ENCODE measurements around the gene USP5. TPM values are rescaled to one million over a fixed set of nuclear protein-coding genes. Genes with fewer than 3 reads are reported as not detected.
A peak's percentile ranks its signal among the peaks of the same experiment; 100 is the strongest.

The USP5 gene
- total RNA-seq, 2 donors from 2014 or later, result 35.3 to 45.1 TPM

- H3K9me3 ChIP-seq, result no peaks in the 10 kb centered on the region
- peak overlapping the region; percentile 68 to 85 for H3K4me3 ChIP-seq
- H3K36me3 ChIP-seq, result peaks cover 20% of the 10 kb centered on the region
- peak overlapping the region; percentile 60 to 97 for H3K27ac ChIP-seq
- TF ChIP-seq CTCF (IDR thresholded peaks at IDR 0.05), result no peak
- no peak for DNase-seq (ENCODE audit: low spot score)
- peaks cover 0 to 15% of the 10 kb centered on the region in 2 donors for H3K4me1 ChIP-seq
- H3K27me3 ChIP-seq, result no peaks in the 10 kb centered on the region
These were observed 853 bp downstream of the USP5 start for GRCh38 chr12:6852651-6853354.

- no peak for DNase-seq (ENCODE audit: low spot score)
- Histone ChIP-seq H3K27ac (peak overlapping the region in 1 of 2 donors; percentile 97), H3K4me3 (no peak overlapping the region), H3K36me3 (peaks cover 28% of the 10 kb centered on the region), H3K9me3 (no peaks in the 10 kb centered on the region), H3K4me1 (peaks cover 0 to 15% of the 10 kb centered on the region in 2 donors), H3K27me3 (no peaks in the 10 kb centered on the region)
- no peak for TF ChIP-seq CTCF (IDR thresholded peaks at IDR 0.05)
These were observed 1.7 kb downstream of the USP5 start for GRCh38 chr12:6853626-6854025.

- Histone ChIP-seq H3K27me3 (no peaks in the 10 kb centered on the region), H3K4me3 (no peak overlapping the region), H3K27ac (no peak overlapping the region), H3K9me3 (no peaks in the 10 kb centered on the region), H3K36me3 (peaks cover 32% of the 10 kb centered on the region), H3K4me1 (peaks cover 0 to 15% of the 10 kb centered on the region in 2 donors)
- no peak for TF ChIP-seq CTCF (IDR thresholded peaks at IDR 0.05)
- DNase-seq (ENCODE audit: low spot score), result no peak
These were observed 2.1 kb downstream of the USP5 start for GRCh38 chr12:6854036-6854435.

- no peak overlapping the region for H3K4me3 ChIP-seq
- DNase-seq (ENCODE audit: low spot score), result no peak
- H3K4me1 ChIP-seq, result peaks cover 0 to 15% of the 10 kb centered on the region in 2 donors
- H3K27me3 ChIP-seq, result no peaks in the 10 kb centered on the region
- no peak for TF ChIP-seq CTCF (IDR thresholded peaks at IDR 0.05)
- H3K27ac ChIP-seq, result no peak overlapping the region
- peaks cover 45% of the 10 kb centered on the region for H3K36me3 ChIP-seq
- no peaks in the 10 kb centered on the region for H3K9me3 ChIP-seq
These were observed 3.4 kb downstream of the USP5 start for GRCh38 chr12:6855322-6855721.

GRCh38 chr12:6858799-6859198 lies 6.8 kb downstream of the USP5 start:
- H3K36me3 ChIP-seq, result peaks cover 79% of the 10 kb centered on the region
- TF ChIP-seq CTCF (IDR thresholded peaks at IDR 0.05), result no peak
- no peaks in the 10 kb centered on the region for H3K9me3 ChIP-seq
- no peak overlapping the region for H3K27ac ChIP-seq
- H3K27me3 ChIP-seq, result no peaks in the 10 kb centered on the region
- no peak for DNase-seq (ENCODE audit: low spot score)
- H3K4me1 ChIP-seq, result no peaks in the 10 kb centered on the region
- no peak overlapping the region for H3K4me3 ChIP-seq

GRCh38 chr12:6860116-6860515 lies 8.2 kb downstream of the USP5 start:
- Histone ChIP-seq H3K27ac (no peak overlapping the region), H3K27me3 (no peaks in the 10 kb centered on the region), H3K4me3 (no peak overlapping the region), H3K36me3 (peaks cover 85% of the 10 kb centered on the region), H3K9me3 (no peaks in the 10 kb centered on the region), H3K4me1 (no peaks in the 10 kb centered on the region)
- no peak for TF ChIP-seq CTCF (IDR thresholded peaks at IDR 0.05)
- no peak for DNase-seq (ENCODE audit: low spot score)

Data from right atrium auricular region (tissue), 2 donors.